ENCODE results near the gene HIF1A.
"Not testable (repeated sequence)": the region's sequence is repeated elsewhere in the genome, so short reads cannot be mapped to it uniquely, and the experiment has no call there.

HIF1A gene

GRCh38 chr14:61675291-61675690 is 20.0 kb upstream of the HIF1A start:
- no peak for DNase-seq

GRCh38 chr14:61677479-61677878 is 17.8 kb upstream of the HIF1A start:
- DNase-seq = no peak

GRCh38 chr14:61678975-61679374 is 16.3 kb upstream of the HIF1A start:
- no peak for DNase-seq

GRCh38 chr14:61681413-61681812 is 13.9 kb upstream of the HIF1A start:
- no peak for DNase-seq

GRCh38 chr14:61683108-61683507 is 12.2 kb upstream of the HIF1A start:
- DNase-seq = no peak

- no peak for DNase-seq
Observed at GRCh38 chr14:61690039-61690438, 5.3 kb upstream of the HIF1A start.

GRCh38 chr14:61690982-61691381 is 4.3 kb upstream of the HIF1A start:
- DNase-seq = peak; percentile 33

GRCh38 chr14:61691495-61691894 is 3.8 kb upstream of the HIF1A start:
- DNase-seq = no peak

GRCh38 chr14:61694039-61694438 is 1.3 kb upstream of the HIF1A start:
- DNase-seq = no peak

- DNase-seq = peak; percentile 45
Observed at GRCh38 chr14:61695695-61696527, 598 bp downstream of the HIF1A start.

- DNase-seq = no peak
Observed at GRCh38 chr14:61696753-61697318, 1.5 kb downstream of the HIF1A start.

- DNase-seq = peak; percentile 68
Observed at GRCh38 chr14:61698206-61698980, 3.1 kb downstream of the HIF1A start.

GRCh38 chr14:61699027-61699426 is 3.7 kb downstream of the HIF1A start:
- no peak for DNase-seq

- DNase-seq = no peak
Observed at GRCh38 chr14:61700104-61700886, 5.0 kb downstream of the HIF1A start.

GRCh38 chr14:61701946-61702345 is 6.6 kb downstream of the HIF1A start:
- no peak for DNase-seq

- no peak for DNase-seq
Observed at GRCh38 chr14:61703342-61704129, 8.2 kb downstream of the HIF1A start.

- DNase-seq = no peak
Observed at GRCh38 chr14:61704554-61704953, 9.2 kb downstream of the HIF1A start.

- DNase-seq = no peak
Observed at GRCh38 chr14:61705017-61705416, 9.7 kb downstream of the HIF1A start.

GRCh38 chr14:61706096-61706690 is 10.9 kb downstream of the HIF1A start:
- DNase-seq = no peak

GRCh38 chr14:61707774-61708173 is 12.5 kb downstream of the HIF1A start:
- DNase-seq = not testable (repeated sequence)

GRCh38 chr14:61708693-61709092 is 13.4 kb downstream of the HIF1A start:
- DNase-seq = not testable (repeated sequence)
